ENCODE measurements around the gene MYOT. TPM values are rescaled to one million over a fixed set of nuclear protein-coding genes. Genes with fewer than 3 reads are reported as not detected.
"Not testable (repeated sequence)": the region's sequence is repeated elsewhere in the genome, so short reads cannot be mapped to it uniquely, and the experiment has no call there.

The MYOT gene
- total RNA-seq, 4 donors from 2014 or later = 3.2 to 15.8 (median 4.1) TPM; not detected in 1

GRCh38 chr5:137862251-137862650 lies 5.4 kb upstream of the MYOT start:
- ATAC-seq (ENCODE audit: low FRiP score) (no peak), DNase-seq (ENCODE audit: low spot score) (no peak)
- no peak for TF ChIP-seq CTCF (IDR thresholded peaks at IDR 0.05)

- DNase-seq (ENCODE audit: low spot score); ATAC-seq (ENCODE audit: low FRiP score): not testable (repeated sequence)
These were observed 4.0 kb upstream of the MYOT start for GRCh38 chr5:137863653-137864052.

GRCh38 chr5:137866541-137867388 lies 895 bp upstream of the MYOT start:
- ATAC-seq (ENCODE audit: low FRiP score) = no peak
- no peak for TF ChIP-seq CTCF (IDR thresholded peaks at IDR 0.05)
- no peak for DNase-seq (ENCODE audit: low spot score)

GRCh38 chr5:137870647-137871339 lies 3.1 kb downstream of the MYOT start:
- DNase-seq (ENCODE audit: low spot score) (no peak), ATAC-seq (ENCODE audit: low FRiP score) (no peak)
- no peak for TF ChIP-seq CTCF (IDR thresholded peaks at IDR 0.05)

- DNase-seq (ENCODE audit: low spot score) (no peak), ATAC-seq (ENCODE audit: low FRiP score) (no peak)
- TF ChIP-seq CTCF (IDR thresholded peaks at IDR 0.05) = no peak
These were observed 3.9 kb downstream of the MYOT start for GRCh38 chr5:137871571-137871970.

GRCh38 chr5:137872466-137872865 lies 4.8 kb downstream of the MYOT start:
- DNase-seq (ENCODE audit: low spot score) (no peak), ATAC-seq (ENCODE audit: low FRiP score) (no peak)
- TF ChIP-seq CTCF (IDR thresholded peaks at IDR 0.05) = no peak

- no peak for TF ChIP-seq CTCF (IDR thresholded peaks at IDR 0.05)
- ATAC-seq (ENCODE audit: low FRiP score) (no peak), DNase-seq (ENCODE audit: low spot score) (no peak)
These were observed 8.4 kb downstream of the MYOT start for GRCh38 chr5:137876101-137876500.

Data from omental fat pad (tissue), 4 donors.